HG02840 (cell line): Measurements from ENCODE around the gene SDHAF1.

ENCODE experiments used
- ATAC-seq: cut with Tn5 transposase; IDR thresholded peaks from one replicate; pipeline ENCODE4 v1.9.1; 2021; ENCODE audit warnings: mild to moderate bottlenecking, moderate library complexity, moderate number of reproducible peaks; ENCODE audit not compliant: unreplicated experiment, low FRiP score

Gene SDHAF1

DNA sequence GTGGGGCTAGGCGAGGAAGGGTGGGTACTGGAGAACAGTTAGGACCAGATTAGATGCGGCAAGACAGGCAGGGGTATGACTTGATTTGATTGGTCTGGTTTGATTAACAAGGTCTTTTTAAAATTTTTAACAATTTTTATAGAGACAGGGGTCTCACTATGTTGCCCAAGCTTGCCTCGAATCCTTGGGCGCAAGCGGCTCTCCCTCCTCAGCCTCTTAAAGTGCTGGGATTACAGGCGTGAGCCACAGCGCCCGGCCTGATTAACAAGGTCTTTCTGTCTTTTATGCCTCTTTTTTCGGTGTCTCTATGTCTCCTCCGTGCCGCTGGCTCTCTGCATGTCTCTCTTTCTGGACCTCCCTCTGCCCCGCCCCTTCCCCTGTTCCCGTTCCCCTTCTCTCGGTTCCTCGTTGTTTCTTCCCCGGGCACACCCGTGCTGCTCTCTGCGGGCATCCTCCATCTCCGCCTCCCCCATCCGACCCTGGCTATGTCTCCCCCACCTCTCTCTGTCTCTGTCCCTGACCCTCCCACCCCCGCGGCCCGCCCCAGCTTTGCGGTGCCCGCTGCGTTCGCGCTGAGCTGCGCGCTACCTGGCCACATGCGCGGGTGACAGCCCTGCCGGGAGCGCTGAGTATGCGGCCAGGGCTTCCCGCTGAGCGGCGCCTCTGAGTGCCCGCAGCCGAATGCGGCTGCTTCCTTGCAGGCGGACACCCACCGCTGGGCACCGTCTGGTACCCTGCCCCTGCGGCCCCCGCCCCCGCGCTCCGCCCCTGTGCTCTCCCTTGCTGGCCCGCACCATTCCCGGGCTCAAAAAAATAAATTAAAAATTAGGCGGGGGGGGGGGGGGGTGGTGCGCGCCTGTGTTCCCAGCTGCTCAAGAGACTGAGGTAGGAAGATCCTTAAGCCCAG, 8.1 kb upstream of the SDHAF1 start:
- ATAC-seq, result no peak

DNA sequence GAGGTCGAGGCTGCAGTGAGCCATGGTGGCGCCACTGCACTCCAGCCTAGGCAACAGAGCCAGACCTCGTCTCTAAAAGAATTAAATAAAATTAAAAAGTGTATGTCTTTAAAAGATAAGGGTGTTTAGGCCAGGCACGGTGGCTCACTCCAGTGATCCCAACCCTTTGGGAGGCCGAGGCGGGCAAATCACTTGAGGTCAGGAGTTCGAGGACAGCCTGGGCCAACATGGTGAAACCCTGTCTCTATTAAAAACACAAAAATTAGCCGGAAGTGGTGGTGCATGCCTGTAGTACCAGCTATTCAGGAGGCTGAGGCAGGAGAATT, 7.5 kb upstream of the SDHAF1 start:
- no peak for ATAC-seq

DNA sequence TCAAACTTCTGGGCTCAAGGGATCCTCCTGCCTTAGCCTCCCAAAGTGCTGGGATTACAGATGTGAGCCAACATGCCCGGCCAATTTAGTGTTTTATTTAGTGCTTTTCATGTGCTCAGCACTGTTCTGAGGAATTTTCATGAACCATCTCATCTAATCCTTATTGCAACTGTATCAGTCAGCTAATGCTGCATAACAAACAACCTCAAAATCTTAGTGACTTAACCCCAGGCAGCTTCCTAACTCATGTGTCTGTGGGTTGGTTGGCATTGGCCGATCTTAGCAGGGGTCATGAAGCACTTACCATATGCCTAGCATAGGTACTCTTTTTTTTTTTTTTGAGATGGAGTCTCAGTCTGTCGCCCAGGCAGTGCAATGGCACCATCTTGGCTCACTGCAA, 6.2 kb upstream of the SDHAF1 start:
- no peak for ATAC-seq

DNA sequence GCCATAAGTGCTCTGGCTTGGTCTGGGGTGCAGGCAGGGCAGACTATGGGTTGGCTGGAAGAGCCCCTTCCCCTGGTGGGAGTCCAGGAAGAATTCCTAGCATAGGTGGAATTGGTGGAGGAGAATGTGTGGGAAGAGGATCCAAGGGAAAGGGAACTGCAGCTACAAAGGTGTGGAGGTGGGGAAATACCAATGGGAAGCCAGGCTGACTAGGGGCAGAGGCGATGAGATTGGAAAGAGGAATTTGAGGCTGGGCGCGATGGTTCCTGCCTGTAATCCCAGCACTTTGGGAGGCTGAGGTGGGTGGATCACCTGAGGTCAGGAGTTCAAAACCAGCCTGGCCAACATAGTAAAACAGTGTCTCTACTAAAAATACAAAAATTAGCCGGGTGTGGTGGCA, 4.8 kb upstream of the SDHAF1 start:
- no peak for ATAC-seq

DNA sequence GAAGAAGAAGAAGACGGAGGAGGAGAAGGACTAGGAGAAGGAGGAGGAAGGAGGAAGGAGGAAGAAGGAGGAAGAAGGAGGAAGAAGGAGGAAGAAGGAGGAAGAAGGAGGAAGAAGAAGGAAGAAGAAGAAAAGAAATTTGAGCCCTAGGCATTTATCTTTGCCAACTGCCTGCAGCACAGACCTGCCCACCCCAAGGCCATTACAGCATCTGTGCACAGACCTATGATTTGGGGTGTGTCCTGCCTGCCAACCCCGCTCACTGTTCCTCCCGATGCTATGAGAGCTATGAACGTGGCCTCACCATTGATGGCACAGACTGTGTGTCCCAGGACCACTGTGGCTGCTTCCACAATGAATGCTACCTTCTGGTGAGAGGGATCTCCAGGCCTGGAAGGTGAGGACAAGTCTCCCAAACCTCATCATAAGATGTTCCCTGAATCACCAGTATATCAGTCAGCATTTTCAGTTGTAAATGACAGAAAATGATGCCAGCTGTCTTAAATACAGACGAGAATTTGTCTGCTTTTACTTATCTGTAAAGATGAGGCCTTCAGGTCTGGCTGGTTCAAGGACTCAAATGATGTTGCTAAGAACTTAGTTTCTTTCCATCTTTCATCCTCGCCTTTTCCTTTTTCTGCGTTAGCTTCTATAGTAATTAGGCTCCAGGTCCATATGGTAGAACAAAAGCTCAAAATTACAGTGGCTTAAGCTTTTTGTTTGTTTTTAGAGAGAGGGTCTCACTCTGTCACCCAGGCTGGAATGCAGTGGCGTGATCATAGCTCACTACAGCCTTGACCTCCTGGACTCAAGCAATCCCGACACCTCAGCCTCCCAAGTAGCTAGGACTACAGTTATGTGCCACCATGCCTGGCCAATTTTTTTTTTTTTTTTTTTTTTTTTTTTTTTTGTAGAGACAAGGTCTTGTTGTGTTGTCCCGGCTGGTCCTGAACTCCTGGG, 3.9 kb upstream of the SDHAF1 start:
- ATAC-seq, result no peak

DNA sequence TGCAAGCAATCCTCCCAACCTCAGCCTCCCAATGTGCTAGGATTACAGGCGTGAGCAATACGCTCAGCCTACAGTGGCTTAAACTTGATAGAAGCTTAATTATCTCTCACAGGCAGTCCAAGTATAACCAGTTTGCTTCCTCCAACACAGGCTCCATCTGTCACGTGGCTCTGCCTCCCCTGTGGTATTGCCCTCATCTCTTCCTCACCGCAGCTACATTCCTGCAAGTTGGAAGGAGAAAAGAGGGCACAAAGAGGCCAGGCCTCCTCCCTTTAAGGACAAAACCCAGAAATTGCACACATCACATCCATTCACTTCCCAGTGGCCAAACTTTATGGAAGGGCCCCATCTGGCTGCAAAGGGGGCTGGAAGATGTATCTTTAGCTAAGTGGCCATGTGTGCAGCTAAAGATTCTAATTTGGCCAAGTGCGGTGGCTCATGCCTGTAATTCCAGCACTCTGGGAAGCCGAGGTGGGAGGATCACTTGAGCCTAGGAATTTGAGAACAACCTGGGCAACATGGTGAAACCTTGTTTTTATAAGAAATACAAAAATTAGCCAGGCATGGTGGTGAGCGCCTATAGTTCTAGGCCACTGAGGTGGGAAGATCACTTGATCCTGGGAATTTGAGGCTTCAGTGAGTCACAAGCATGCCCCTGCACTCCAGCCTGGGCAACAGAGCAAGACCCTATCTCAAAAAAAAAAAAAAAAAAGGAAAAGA, 3.1 kb upstream of the SDHAF1 start:
- ATAC-seq, result no peak

DNA sequence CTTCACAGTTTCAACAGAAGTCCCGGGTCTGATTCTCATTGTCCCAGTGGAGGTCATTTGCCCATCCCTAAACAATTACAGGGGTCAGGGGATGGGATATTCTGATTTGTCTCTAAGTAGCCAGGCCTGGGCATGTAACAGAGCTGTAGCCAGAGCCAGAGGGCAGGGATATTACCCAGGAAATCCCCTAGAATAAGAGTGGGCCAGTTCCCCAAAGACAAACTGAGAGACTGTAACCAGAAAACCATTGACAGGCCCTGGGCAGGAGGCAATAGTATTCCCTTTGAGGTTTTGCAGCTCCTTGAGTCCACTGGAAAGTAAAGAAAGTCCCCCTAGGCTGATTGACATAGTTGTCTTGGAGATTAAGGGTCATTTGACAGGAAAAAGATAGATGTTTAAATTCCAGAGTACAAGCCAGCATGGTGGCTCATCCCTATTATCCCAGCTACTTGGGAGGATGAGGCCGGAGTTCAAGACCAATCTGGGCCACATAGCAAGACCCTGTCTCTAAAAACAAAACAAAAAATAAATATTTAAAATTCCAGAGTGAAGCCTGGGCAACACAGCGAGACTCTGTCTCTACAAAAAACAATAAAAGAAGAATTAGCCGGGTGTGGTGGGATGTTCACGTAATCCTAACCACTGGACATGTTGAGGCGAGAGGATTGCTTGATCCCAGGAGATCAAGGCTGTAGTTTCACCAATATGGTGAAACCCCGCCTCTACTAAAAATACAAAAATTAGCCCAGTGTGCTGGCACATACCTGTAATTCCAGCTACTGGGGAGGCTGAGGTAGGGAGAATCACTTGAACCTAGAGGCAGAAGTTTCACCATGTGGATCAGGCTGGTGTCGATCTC, 1.9 kb upstream of the SDHAF1 start:
- ATAC-seq, result no peak

DNA sequence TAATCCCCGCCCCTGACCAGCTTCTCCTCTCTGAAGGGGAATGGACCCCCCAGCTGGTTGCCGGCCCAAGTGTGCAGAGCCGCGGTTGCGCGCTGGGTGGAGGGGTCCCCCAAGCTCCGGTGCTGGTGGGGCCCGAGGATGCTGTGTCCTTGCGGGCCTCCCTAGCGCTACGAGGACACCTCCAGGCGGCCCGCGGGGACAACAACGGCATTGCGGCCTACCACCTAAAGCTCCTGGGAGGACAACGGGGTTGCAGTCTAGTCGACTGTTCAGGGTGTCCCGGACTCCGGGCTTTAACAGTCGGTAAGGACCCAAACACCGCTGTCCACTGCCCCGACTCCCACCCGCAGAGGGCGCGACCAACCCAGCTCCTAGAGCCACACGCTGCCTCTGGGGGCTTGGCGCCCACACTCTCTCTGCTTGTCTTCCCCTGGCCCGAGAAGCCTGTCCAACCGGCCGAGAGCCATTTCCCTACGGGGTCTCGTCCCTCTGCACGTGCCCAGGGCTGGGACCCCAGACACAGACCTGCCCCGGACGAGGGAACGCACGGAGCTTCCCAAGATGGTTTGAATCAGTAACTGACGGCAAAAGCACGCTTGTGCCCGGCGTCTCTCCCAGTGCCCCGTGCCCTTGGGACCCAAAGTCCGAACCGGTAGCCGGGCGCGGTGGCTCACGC, 927 bp upstream of the SDHAF1 start:
- no peak for ATAC-seq

- no peak for ATAC-seq
Measured at GRCh38 chr19:35996777-35997176, 1.8 kb downstream of the SDHAF1 start.

DNA sequence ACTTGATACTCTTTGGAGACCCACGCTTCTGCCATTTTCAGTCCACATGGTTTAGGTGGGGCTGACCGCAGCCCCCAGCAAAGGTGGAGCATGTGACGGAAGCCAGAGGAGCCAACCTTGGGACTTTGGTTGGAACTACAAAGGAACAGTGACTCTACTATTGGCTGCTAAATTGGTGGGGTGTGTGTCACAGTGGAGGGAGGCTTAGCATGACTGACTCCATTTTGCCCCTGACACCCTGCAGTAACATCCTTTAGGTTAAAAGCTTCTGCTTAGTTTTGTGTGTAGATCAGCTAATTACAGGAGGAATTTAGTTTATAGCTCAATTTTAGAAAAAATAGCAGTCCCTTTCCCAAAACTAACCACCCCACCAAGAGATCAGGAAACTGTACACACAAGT, 6.6 kb downstream of the SDHAF1 start:
- no peak for ATAC-seq

DNA sequence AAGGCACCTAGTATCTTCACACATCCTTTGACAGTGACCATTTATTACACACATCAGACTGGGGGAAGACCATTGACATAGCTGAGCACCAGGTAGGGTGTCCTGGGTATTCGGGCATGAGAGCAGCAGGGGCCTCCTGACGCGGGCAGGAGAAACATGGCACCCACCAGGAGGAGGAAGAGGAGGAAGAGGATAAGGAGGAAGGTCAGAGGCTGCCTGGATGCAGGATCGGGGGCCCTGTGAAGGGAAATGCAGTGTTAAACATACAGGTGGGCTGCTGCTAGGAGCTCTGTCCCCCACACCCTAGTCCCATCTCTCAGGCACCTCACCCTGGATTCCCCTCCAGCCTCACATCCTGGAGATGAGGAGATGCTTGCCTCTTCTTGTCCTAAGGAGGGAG, 8.3 kb downstream of the SDHAF1 start:
- ATAC-seq, result no peak

GRCh38 chr19:36006955-36007354, 12.0 kb downstream of the SDHAF1 start:
- ATAC-seq, result no peak

- no peak for ATAC-seq
Measured at GRCh38 chr19:36008336-36008978, 13.5 kb downstream of the SDHAF1 start, which contains the start of gene SYNE4. Gene SYNE4 (minus strand): TSS chr19:36008813. CDS start chr19:36008681, 132 bp downstream.

DNA sequence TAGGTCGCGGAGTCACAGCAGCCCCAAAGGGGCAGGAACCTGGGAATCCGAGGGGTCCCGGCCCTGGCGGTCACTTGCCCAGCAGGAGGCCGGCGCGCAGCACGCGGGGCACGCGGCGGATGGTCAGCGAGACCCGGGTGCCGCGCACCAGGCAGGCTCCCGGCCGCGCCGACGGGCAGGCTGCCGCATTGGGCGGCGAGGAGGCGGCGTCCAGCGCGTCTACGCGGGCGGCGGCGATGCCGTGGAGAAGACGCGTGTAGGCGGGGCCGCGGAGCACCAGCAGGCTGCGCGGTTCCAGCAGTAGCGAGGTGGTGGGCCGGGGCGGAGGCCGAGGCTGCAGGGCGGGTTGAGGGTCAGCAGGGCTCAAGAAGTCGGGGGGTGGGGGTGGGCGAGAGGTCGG, 14.2 kb downstream of the SDHAF1 start:
- ATAC-seq, result no peak

GRCh38 chr19:36009633-36010379, 14.8 kb downstream of the SDHAF1 start:
- no peak for ATAC-seq

- ATAC-seq, result no peak
Measured at GRCh38 chr19:36010402-36010801, 15.4 kb downstream of the SDHAF1 start.

DNA sequence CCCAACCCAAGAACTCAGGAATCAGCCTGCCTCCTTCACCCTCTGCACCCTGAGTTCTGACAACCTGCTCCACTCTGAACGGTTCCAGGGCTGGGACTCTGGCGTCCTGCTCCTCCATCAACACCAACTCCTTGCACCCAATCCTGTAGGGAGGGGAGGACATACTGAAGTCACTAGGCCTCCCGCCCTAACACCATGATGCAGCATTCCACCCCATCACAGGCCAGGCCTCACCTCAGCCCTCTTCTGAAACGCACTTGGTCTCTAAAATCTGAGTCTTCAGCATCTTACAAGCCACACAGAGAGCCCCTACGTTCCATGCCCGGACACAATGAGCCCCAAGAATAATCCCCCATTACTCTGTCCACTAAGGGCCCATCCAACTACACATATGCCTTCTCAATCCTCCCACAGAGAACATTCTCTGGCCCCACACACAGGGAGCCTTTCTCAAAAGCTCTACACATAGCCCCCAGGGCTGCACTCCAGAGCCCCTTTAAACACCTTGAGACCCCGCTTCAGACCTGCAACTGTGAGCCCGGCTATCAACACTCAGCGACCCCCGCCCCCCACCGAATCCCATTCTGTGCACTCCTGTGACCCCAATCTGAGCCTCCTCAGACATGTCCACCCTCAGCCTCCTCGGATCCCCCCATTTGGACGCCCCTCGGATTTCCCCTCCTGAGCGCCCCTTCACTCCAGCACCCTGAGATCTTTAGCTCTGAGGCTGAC, 18.5 kb downstream of the SDHAF1 start:
- no peak for ATAC-seq
